Astrocyte (in vitro differentiated cells and primary cell): ENCODE measurements around the gene LEP. TPM values are rescaled to one million over a fixed set of nuclear protein-coding genes. Genes with fewer than 3 reads are reported as not detected.

Experiments
- DNase-seq: peaks from one replicate; pipeline ENCODE4 v3.0.0-alpha.2; 2010; ENCODE audit warnings: low read depth
- FAIRE-seq: peaks from 2 replicates; lab custom pipeline; 2011; peaks lifted over from hg19 to GRCh38; lab: Jason Lieb, UNC
- H2AFZ ChIP-seq: 2 replicates; pipeline ENCODE4 v1.6.0; 2012; ENCODE audit warnings: low read depth, low read length, inconsistent platforms
- H3K27ac ChIP-seq: 2 replicates; pipeline ENCODE4 v1.5.1; 2011; ENCODE audit warnings: low read depth, low read length, inconsistent platforms
- H3K27me3 ChIP-seq: 2 replicates; pipeline ENCODE4 v1.6.0; 2011; ENCODE audit warnings: low read length, inconsistent platforms; ENCODE audit not compliant: insufficient read depth
- H3K36me3 ChIP-seq: 2 replicates; pipeline ENCODE4 v1.5.1; 2011; ENCODE audit warnings: low read length, inconsistent platforms; ENCODE audit not compliant: insufficient read depth
- H3K4me1 ChIP-seq: 2 replicates; pipeline ENCODE4 v1.5.1; 2011; ENCODE audit warnings: low read length, inconsistent platforms; ENCODE audit not compliant: insufficient read depth
- H3K4me2 ChIP-seq: 2 replicates; pipeline ENCODE4 v1.6.0; 2012; ENCODE audit warnings: low read length, inconsistent platforms
- H3K4me3 ChIP-seq: 2 replicates; pipeline ENCODE4 v1.5.1; 2011; ENCODE audit warnings: low read depth, mild to moderate bottlenecking, low read length, inconsistent platforms; ENCODE audit not compliant: insufficient read depth
- H3K79me2 ChIP-seq: 2 replicates; pipeline ENCODE4 v1.6.0; 2012; ENCODE audit warnings: mild to moderate bottlenecking, low read length, inconsistent platforms; ENCODE audit not compliant: insufficient read depth
- H3K9ac ChIP-seq: 2 replicates; pipeline ENCODE4 v1.6.0; 2012; ENCODE audit warnings: mild to moderate bottlenecking, low read length, inconsistent platforms
- H3K9me3 ChIP-seq: 2 replicates; pipeline ENCODE4 v1.5.1; 2012; ENCODE audit warnings: low read depth, mild to moderate bottlenecking, low read length, inconsistent platforms; ENCODE audit not compliant: insufficient read depth
- H4K20me1 ChIP-seq: 2 replicates; pipeline ENCODE4 v1.6.0; 2012; ENCODE audit warnings: low read length, inconsistent platforms; ENCODE audit not compliant: insufficient read depth
- H3K27ac Mint-ChIP-seq: one replicate; pipeline ENCODE4 v1.8.0; 2021; ENCODE audit warnings: mild to moderate bottlenecking, mixed read lengths; ENCODE audit not compliant: unreplicated experiment
- H3K27me3 Mint-ChIP-seq: one replicate; pipeline ENCODE4 v1.8.0; 2021; ENCODE audit warnings: low read depth, mixed read lengths; ENCODE audit not compliant: unreplicated experiment
- H3K36me3 Mint-ChIP-seq: one replicate; pipeline ENCODE4 v1.8.0; 2021; ENCODE audit warnings: low read depth, mixed read lengths; ENCODE audit not compliant: unreplicated experiment
- H3K4me1 Mint-ChIP-seq: one replicate; pipeline ENCODE4 v1.8.0; 2021; ENCODE audit warnings: low read depth, mixed read lengths; ENCODE audit not compliant: unreplicated experiment
- H3K4me3 Mint-ChIP-seq: one replicate; pipeline ENCODE4 v1.8.0; 2021; ENCODE audit warnings: mild to moderate bottlenecking, moderate library complexity, mixed read lengths; ENCODE audit not compliant: unreplicated experiment
- H3K9me3 Mint-ChIP-seq: one replicate; pipeline ENCODE4 v1.8.0; 2021; ENCODE audit warnings: mild to moderate bottlenecking, mixed read lengths; ENCODE audit not compliant: unreplicated experiment
- EZH2 ChIP-seq: IDR thresholded peaks from 2 replicates; pipeline ENCODE4 v1.6.1; 2012; ENCODE audit warnings: mild to moderate bottlenecking, low read length, inconsistent platforms; ENCODE audit not compliant: insufficient read depth
- total RNA-seq: library from RNA; stranded (reverse); gene quantifications from 2 replicates; pipeline ENCODE4 v1.2.1, GENCODE V29; 2021
- TF ChIP-seq, protein P1 (sequence below): IDR thresholded peaks from 2 replicates; pipeline ENCODE4 v1.5.1; 2011; ENCODE audit warnings: low read depth, mild to moderate bottlenecking, inconsistent platforms, low read length, moderate library complexity; ENCODE audit not compliant: insufficient read depth

Gene LEP
- total RNA-seq, 1 donor from 2014 or later: not detected

DNA sequence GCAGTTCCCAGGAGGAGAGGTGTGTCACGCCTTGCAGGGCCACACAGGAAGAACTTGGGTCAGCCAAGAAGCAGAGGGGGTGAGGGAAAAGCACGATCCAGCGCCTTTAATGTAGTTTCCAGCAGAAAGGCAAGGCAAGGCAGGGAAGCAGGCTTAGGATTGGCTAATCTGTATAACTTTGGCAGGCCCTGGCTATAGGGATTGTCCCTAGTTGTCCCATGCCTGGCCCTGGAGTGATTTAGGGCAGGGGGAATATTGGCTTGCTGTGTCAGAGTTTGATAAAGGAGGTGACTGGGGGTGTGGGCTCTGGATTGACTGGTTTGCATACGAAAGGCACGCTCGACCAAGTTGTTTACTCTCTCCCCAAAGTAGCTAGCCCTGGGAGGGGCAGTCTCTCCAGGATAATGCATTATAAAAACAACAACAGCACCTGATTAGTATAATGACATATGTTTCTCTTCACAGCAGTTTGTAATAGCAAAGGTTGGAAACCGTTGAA is 58.1 kb downstream of the LEP start:
- H3K4me2 ChIP-seq: no peak overlapping the region
- no peak overlapping the region for H3K9ac ChIP-seq

DNA sequence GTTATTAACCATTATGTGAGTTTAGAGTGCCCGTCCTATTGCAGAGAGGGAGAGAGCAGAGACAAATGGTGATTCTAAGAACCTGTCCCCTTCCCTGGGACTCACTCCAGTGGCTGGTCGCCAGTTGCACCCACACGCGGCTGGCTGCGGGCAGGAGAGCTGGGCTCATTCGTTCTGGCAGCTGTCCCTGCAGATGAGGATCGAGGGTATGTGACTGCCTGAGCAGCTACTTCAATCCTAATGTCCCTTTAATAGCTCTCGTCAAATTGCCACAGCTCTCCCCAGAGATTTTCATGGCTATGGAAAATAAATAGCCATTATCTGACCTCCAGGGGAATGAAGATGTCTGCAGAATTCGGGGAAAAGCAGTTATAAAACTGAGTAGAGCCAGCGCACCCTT is 61.1 kb downstream of the LEP start:
- Histone ChIP-seq H3K4me2 (no peak overlapping the region), H3K4me3 (no peak overlapping the region), H4K20me1 (peaks cover 3% of the 10 kb centered on the region), H3K27me3 (no peaks in the 10 kb centered on the region), H2AFZ (no peak overlapping the region), H3K79me2 (no peaks in the 10 kb centered on the region), H3K9ac (no peak overlapping the region), H3K4me1 (no peaks in the 10 kb centered on the region), H3K27ac (no peak overlapping the region), H3K36me3 (peaks cover 14% of the 10 kb centered on the region), H3K9me3 (no peaks in the 10 kb centered on the region)
- Mint-ChIP-seq H3K27me3 (no peaks in the 10 kb centered on the region), H3K4me3 (no peak overlapping the region), H3K36me3 (peaks cover 16% of the 10 kb centered on the region), H3K4me1 (peaks cover 4% of the 10 kb centered on the region), H3K9me3 (no peaks in the 10 kb centered on the region), H3K27ac (no peak overlapping the region)
- no peak for DNase-seq
- TF ChIP-seq EZH2: no peak
- TF ChIP-seq, protein P1, sequence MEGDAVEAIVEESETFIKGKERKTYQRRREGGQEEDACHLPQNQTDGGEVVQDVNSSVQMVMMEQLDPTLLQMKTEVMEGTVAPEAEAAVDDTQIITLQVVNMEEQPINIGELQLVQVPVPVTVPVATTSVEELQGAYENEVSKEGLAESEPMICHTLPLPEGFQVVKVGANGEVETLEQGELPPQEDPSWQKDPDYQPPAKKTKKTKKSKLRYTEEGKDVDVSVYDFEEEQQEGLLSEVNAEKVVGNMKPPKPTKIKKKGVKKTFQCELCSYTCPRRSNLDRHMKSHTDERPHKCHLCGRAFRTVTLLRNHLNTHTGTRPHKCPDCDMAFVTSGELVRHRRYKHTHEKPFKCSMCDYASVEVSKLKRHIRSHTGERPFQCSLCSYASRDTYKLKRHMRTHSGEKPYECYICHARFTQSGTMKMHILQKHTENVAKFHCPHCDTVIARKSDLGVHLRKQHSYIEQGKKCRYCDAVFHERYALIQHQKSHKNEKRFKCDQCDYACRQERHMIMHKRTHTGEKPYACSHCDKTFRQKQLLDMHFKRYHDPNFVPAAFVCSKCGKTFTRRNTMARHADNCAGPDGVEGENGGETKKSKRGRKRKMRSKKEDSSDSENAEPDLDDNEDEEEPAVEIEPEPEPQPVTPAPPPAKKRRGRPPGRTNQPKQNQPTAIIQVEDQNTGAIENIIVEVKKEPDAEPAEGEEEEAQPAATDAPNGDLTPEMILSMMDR: no peak
- FAIRE-seq: no peak

More for the DNA sequence above, 58.1 kb downstream of the LEP start:
- H3K79me2 ChIP-seq: no peaks in the 10 kb centered on the region
- H3K9me3 ChIP-seq: no peaks in the 10 kb centered on the region
- no peak overlapping the region for H3K4me3 Mint-ChIP-seq
- H3K36me3 Mint-ChIP-seq: peaks cover 10% of the 10 kb centered on the region
- no peaks in the 10 kb centered on the region for H4K20me1 ChIP-seq
- H3K36me3 ChIP-seq: no peaks in the 10 kb centered on the region
- DNase-seq (no peak), FAIRE-seq (no peak)
- no peak overlapping the region for H2AFZ ChIP-seq
- no peak overlapping the region for H3K27ac Mint-ChIP-seq
- no peak overlapping the region for H3K27ac ChIP-seq
- no peaks in the 10 kb centered on the region for H3K9me3 Mint-ChIP-seq
- H3K4me1 Mint-ChIP-seq: peaks cover 4% of the 10 kb centered on the region
- no peak overlapping the region for H3K4me3 ChIP-seq
- H3K4me1 ChIP-seq: no peaks in the 10 kb centered on the region
- H3K27me3 Mint-ChIP-seq: no peaks in the 10 kb centered on the region
- TF ChIP-seq EZH2: no peak
- TF ChIP-seq, protein P1: no peak
- no peaks in the 10 kb centered on the region for H3K27me3 ChIP-seq

- H3K79me2 ChIP-seq: no peaks in the 10 kb centered on the region
- peaks cover 5% of the 10 kb centered on the region for H4K20me1 ChIP-seq
- no peak overlapping the region for H3K9ac ChIP-seq
- TF ChIP-seq EZH2: no peak
- TF ChIP-seq, protein P1: no peak
- DNase-seq (no peak), FAIRE-seq (no peak)
- no peaks in the 10 kb centered on the region for H3K27me3 ChIP-seq
- no peak overlapping the region for H3K4me3 ChIP-seq
- H3K27ac ChIP-seq: no peak overlapping the region
- no peaks in the 10 kb centered on the region for H3K4me1 ChIP-seq
- H3K9me3 Mint-ChIP-seq: no peaks in the 10 kb centered on the region
- H3K36me3 ChIP-seq: peaks cover 18% of the 10 kb centered on the region
- H2AFZ ChIP-seq: no peak overlapping the region
- H3K4me1 Mint-ChIP-seq: peaks cover 4% of the 10 kb centered on the region
- no peak overlapping the region for H3K4me3 Mint-ChIP-seq
- H3K9me3 ChIP-seq: no peaks in the 10 kb centered on the region
- no peak overlapping the region for H3K27ac Mint-ChIP-seq
- peaks cover 22% of the 10 kb centered on the region for H3K36me3 Mint-ChIP-seq
- H3K27me3 Mint-ChIP-seq: no peaks in the 10 kb centered on the region
- H3K4me2 ChIP-seq: no peak overlapping the region
Measured at GRCh38 chr7:128303133-128303532, 62.1 kb downstream of the LEP start.
